HCT116 (cell line): ENCODE results near the gene C1orf115. TPM values are rescaled to one million over a fixed set of nuclear protein-coding genes. Genes with fewer than 3 reads are reported as not detected.
"Not testable (repeated sequence)": the region's sequence is repeated elsewhere in the genome, so short reads cannot be mapped to it uniquely, and the experiment has no call there.

Source experiments
- ATAC-seq: fragments of 200-7000 bp; cut with Tn5 transposase; 2 replicates; pipeline ENCODE4 v1.9.1; 2020; ENCODE audit warnings: mild to moderate bottlenecking, moderate library complexity
- BruUV-seq: library from RNA; stranded (reverse); fragments of 400-500 nt; replicated peaks from 2 replicates; lab custom pipeline; 2021; lab: Mats Ljungman, UMichigan
- CTCF ChIA-PET: fragments of 300-600 bp; sonication (Branson Sonifier 250); formaldehyde crosslinking; loops from one replicate; lab custom pipeline; 2021; ENCODE audit warnings: antibody characterized with exemption; lab: Charles Lee
- POLR2A ChIA-PET: fragments of 300-600, 350-600 bp; sonication (Branson Sonifier 250); formaldehyde crosslinking; loops from one replicate; lab custom pipeline; 2021; ENCODE audit warnings: antibody characterized with exemption; lab: Charles Lee
- RAD21 ChIA-PET, 2 experiments: fragments of 300-600 bp; sonication (Branson Sonifier 250); formaldehyde crosslinking; loops; one replicate each; lab custom pipeline; 2023; ENCODE audit warnings: low total read pairs in 2 of 2; ENCODE audit not compliant: uncharacterized antibody in 2 of 2, unreplicated experiment in 2 of 2, low non-redundant PET in 1 of 2; lab: Charles Lee
- DNase-seq: peaks from one replicate; pipeline ENCODE4 v3.0.0-alpha.2; 2010; ENCODE audit warnings: low read depth, low spot score
- H2AFZ ChIP-seq: fragments of 200-600 bp; shearing (Covaris generic), sonication (generic); 2 replicates; pipeline ENCODE4 v1.6.1; 2017; ENCODE audit warnings: low read depth, mixed run types, mixed read lengths, antibody characterized with exemption, low read length; ENCODE audit not compliant: poor library complexity, severe bottlenecking
- H3K27ac ChIP-seq: 2 replicates; pipeline ENCODE4 v1.5.1; 2012; ENCODE audit warnings: low read depth, low read length
- H3K27me3 ChIP-seq: fragments of 200-600 bp; sonication (generic); 2 replicates; pipeline ENCODE4 v1.6.1; 2016; ENCODE audit warnings: mixed run types, low read length, mixed read lengths; ENCODE audit not compliant: insufficient read depth
- H3K36me3 ChIP-seq, 2 experiments: fragments of 200-500 bp in 1 of 2; fragments of 200-600 bp in 1 of 2; sonication (Bioruptor generic) in 1 of 2; sonication (generic) in 1 of 2; 2 replicates each; pipeline versions ENCODE4 v1.5.1 to v1.6.1; 2014 to 2016; ENCODE audit warnings: low read length in 2 of 2, inconsistent platforms in 1 of 2, mixed read lengths in 1 of 2, mixed run types in 1 of 2; ENCODE audit not compliant: insufficient read depth in 2 of 2, control insufficient read depth in 1 of 2
- H3K4me1 ChIP-seq, 2 experiments: fragments of 200-600 bp in 1 of 2; sonication (generic) in 1 of 2; 2 replicates each; pipeline versions ENCODE4 v1.5.1 to v1.6.1; 2012 to 2017; ENCODE audit warnings: low read length in 2 of 2, inconsistent platforms in 1 of 2, mild to moderate bottlenecking in 1 of 2, mixed read lengths in 1 of 2, mixed run types in 1 of 2, moderate library complexity in 1 of 2; ENCODE audit not compliant: insufficient read depth in 2 of 2, control insufficient read depth in 1 of 2
- H3K4me2 ChIP-seq: fragments of 200-600 bp; sonication (generic); 2 replicates; pipeline ENCODE4 v1.6.1; 2017; ENCODE audit warnings: mixed run types, low read length, mixed read lengths
- H3K4me3 ChIP-seq, 2 experiments: fragments of 200-600 bp in 1 of 2; sonication (generic) in 1 of 2; replicated peaks in 1 of 2; 2 replicates each; pipeline ENCODE4 v1.5.1; 2011 to 2016; ENCODE audit warnings: low read length in 2 of 2, control low read depth in 1 of 2, low read depth in 1 of 2, mild to moderate bottlenecking in 1 of 2, mixed read lengths in 1 of 2, mixed run types in 1 of 2
- H3K79me2 ChIP-seq: fragments of 200-600 bp; sonication (generic); 2 replicates; pipeline ENCODE4 v1.6.1; 2017; ENCODE audit warnings: mild to moderate bottlenecking, mixed run types, low read length, moderate library complexity, mixed read lengths; ENCODE audit not compliant: insufficient read depth
- H3K9ac ChIP-seq: fragments of 200-600 bp; sonication (generic); 2 replicates; pipeline ENCODE4 v1.6.1; 2016; ENCODE audit warnings: low read length, mixed read lengths
- H3K9me2 ChIP-seq: fragments of 200-600 bp; sonication (generic), shearing (Covaris generic); 2 replicates; pipeline ENCODE4 v1.6.1; 2017; ENCODE audit warnings: mixed run types, mild to moderate bottlenecking, moderate library complexity; ENCODE audit not compliant: insufficient read depth
- H3K9me3 ChIP-seq, 2 experiments: fragments of 200-500 bp in 1 of 2; fragments of 200-600 bp in 1 of 2; sonication (Bioruptor generic) in 1 of 2; sonication (generic) in 1 of 2; 2 replicates each; pipeline ENCODE4 v1.6.1; 2014 to 2017; ENCODE audit warnings: low read length in 2 of 2, mixed read lengths in 2 of 2, inconsistent platforms in 1 of 2, low read depth in 1 of 2, mild to moderate bottlenecking in 1 of 2, mixed run types in 1 of 2, moderate library complexity in 1 of 2; ENCODE audit not compliant: control insufficient read depth in 1 of 2, insufficient read depth in 1 of 2
- H4K20me1 ChIP-seq: fragments of 200-600 bp; sonication (generic), shearing (Covaris generic); 2 replicates; pipeline ENCODE4 v1.6.1; 2017; ENCODE audit warnings: mixed run types, mild to moderate bottlenecking, moderate library complexity; ENCODE audit not compliant: insufficient read depth
- CEBPB ChIP-seq: IDR thresholded peaks from 2 replicates; pipeline ENCODE4 v1.6.1; 2012; ENCODE audit warnings: low read depth
- CTCF ChIP-seq, 3 experiments: fragments of 200-600 bp in 1 of 3; sonication (generic) in 1 of 3; IDR thresholded peaks in 2 of 3; conservative IDR thresholded peaks in 1 of 3; 2 replicates each; pipeline ENCODE4 v1.5.1; 2012 to 2017; ENCODE audit warnings: low read depth in 2 of 3, low read length in 2 of 3, antibody characterized with exemption in 1 of 3, borderline replicate concordance in 1 of 3, control low read depth in 1 of 3, mild to moderate bottlenecking in 1 of 3, mixed read lengths in 1 of 3, mixed run types in 1 of 3, moderate library complexity in 1 of 3; ENCODE audit not compliant: insufficient read depth in 1 of 3
- ELF1 ChIP-seq: IDR thresholded peaks from 2 replicates; pipeline ENCODE4 v1.6.1; 2012; ENCODE audit warnings: low read depth, borderline replicate concordance
- EZH2phosphoT487 ChIP-seq: fragments of 200-600 bp; IDR thresholded peaks from 2 replicates; pipeline ENCODE4 v1.6.1; 2018; ENCODE audit warnings: antibody characterized with exemption, borderline replicate concordance
- POLR2A ChIP-seq: IDR thresholded peaks from 2 replicates; pipeline ENCODE4 v1.7.0; 2011; ENCODE audit warnings: borderline replicate concordance; ENCODE audit not compliant: insufficient read depth, insufficient read length; ENCODE audit errors: extremely low read depth
- POLR2AphosphoS5 ChIP-seq: IDR thresholded peaks from 2 replicates; pipeline ENCODE4 v1.6.1; 2011; ENCODE audit warnings: mild to moderate bottlenecking, low read depth, low read length, moderate library complexity
- REST ChIP-seq: IDR thresholded peaks from 2 replicates; pipeline ENCODE4 v1.6.1; 2012; ENCODE audit warnings: low read depth
- YY1 ChIP-seq: IDR thresholded peaks from 2 replicates; pipeline ENCODE4 v1.6.1; 2011; ENCODE audit warnings: low read length, low read depth, moderate library complexity, mild to moderate bottlenecking; ENCODE audit not compliant: insufficient replicate concordance; ENCODE audit errors: extremely low read depth
- ZBTB33 ChIP-seq: IDR thresholded peaks from 2 replicates; pipeline ENCODE4 v1.6.1; 2011; ENCODE audit warnings: mild to moderate bottlenecking, low read length, moderate library complexity; ENCODE audit not compliant: insufficient replicate concordance; ENCODE audit errors: extremely low read depth
- intact Hi-C: fragments of 100-400 bp; cut with micrococcal nuclease; formaldehyde crosslinking; loops from 2 replicates; pipeline ENCODE4 v1.10.0; 2022
- total RNA-seq: library from RNA; stranded (reverse); gene quantifications from one replicate; pipeline ENCODE4 v1.2.1, GENCODE V29; 2021; ENCODE audit not compliant: unreplicated experiment

The C1orf115 gene
- total RNA-seq, 1 experiment from 2014 or later = 16.8 TPM

- Histone ChIP-seq H3K9me2 (no peaks in the 10 kb centered on the region), H3K27ac (no peak overlapping the region), H3K9me3 (no peaks in the 10 kb centered on the region), H3K27me3 (no peaks in the 10 kb centered on the region), H3K79me2 (no peaks in the 10 kb centered on the region), H3K4me1 (no peaks in the 10 kb centered on the region), H3K4me2 (no peak overlapping the region), H3K36me3 (no peaks in the 10 kb centered on the region), H4K20me1 (no peaks in the 10 kb centered on the region), H2AFZ (no peak overlapping the region), H3K9ac (no peak overlapping the region), H3K4me3 (no peak overlapping the region)
- DNase-seq = no peak
- ChIA-PET RAD21 (no interaction called here), CTCF (no interaction called here), POLR2A (no interaction called here)
- TF ChIP-seq CTCF (IDR thresholded peaks at IDR 0.05 in 2 of 3, conservative IDR thresholded peaks at IDR 0.05 in 1 of 3; ENCODE audit: borderline replicate concordance in 1 of 3, insufficient read depth in 1 of 3, low read depth in 2 of 3, low read length in 2 of 3) (no peak), REST (no peak), ELF1 (no peak), YY1 (no peak), EZH2phosphoT487 (no peak), CEBPB (no peak), POLR2AphosphoS5 (no peak), POLR2A (no peak), ZBTB33 (no peak)
- intact Hi-C loops = loop anchor here (5.0 kb wide), 2 partner anchors 386 to 401 kb away; no protein-coding TSS in a partner anchor
- ATAC-seq = no peak
- no TSS peak for BruUV-seq
These were observed 7.1 kb upstream of the C1orf115 start for GRCh38 chr1:220682901-220683576.

GRCh38 chr1:220683716-220684115, 6.4 kb upstream of the C1orf115 start:
- H3K4me1 ChIP-seq, H2AFZ ChIP-seq, RAD21 ChIA-PET, H3K79me2 ChIP-seq, H3K9me2 ChIP-seq, DNase-seq, H3K36me3 ChIP-seq, BruUV-seq, H3K4me3 ChIP-seq, H3K27me3 ChIP-seq, H3K4me2 ChIP-seq, H3K27ac ChIP-seq, POLR2A ChIA-PET, H3K9me3 ChIP-seq, H3K9ac ChIP-seq, ATAC-seq, CTCF ChIA-PET, H4K20me1 ChIP-seq: not testable (repeated sequence)
- intact Hi-C loops = loop anchor here (5.0 kb wide), 2 partner anchors 386 to 401 kb away; no protein-coding TSS in a partner anchor
